Memory B cell (primary cell): Measurements from ENCODE around the gene ATM.

Experiments
- ATAC-seq: fragments of 150-1000 bp; cut with Tn5 transposase; 2 replicates; pipeline ENCODE4 v1.10.0; 2021; ENCODE audit warnings: low read depth, mild to moderate bottlenecking, moderate library complexity
- DNase-seq, 2 donors: peaks; one replicate each; pipeline ENCODE4 v3.0.0; 2022; ENCODE audit warnings: low spot score in 2 of 2
- H3K27ac Mint-ChIP-seq: one replicate; pipeline ENCODE4 v1.8.0; 2022; ENCODE audit warnings: mild to moderate bottlenecking, moderate library complexity, mixed read lengths
- H3K27me3 Mint-ChIP-seq: one replicate; pipeline ENCODE4 v1.8.0; 2022; ENCODE audit warnings: mixed read lengths
- H3K36me3 Mint-ChIP-seq: one replicate; pipeline ENCODE4 v1.8.0; 2022; ENCODE audit warnings: mild to moderate bottlenecking, mixed read lengths
- H3K4me1 Mint-ChIP-seq: one replicate; pipeline ENCODE4 v1.8.0; 2022; ENCODE audit warnings: mixed read lengths
- H3K4me3 Mint-ChIP-seq: one replicate; pipeline ENCODE4 v1.8.0; 2022; ENCODE audit warnings: mild to moderate bottlenecking, moderate library complexity, mixed read lengths
- H3K9me3 Mint-ChIP-seq: one replicate; pipeline ENCODE4 v1.8.0; 2022; ENCODE audit warnings: mixed read lengths

ATM gene

DNA sequence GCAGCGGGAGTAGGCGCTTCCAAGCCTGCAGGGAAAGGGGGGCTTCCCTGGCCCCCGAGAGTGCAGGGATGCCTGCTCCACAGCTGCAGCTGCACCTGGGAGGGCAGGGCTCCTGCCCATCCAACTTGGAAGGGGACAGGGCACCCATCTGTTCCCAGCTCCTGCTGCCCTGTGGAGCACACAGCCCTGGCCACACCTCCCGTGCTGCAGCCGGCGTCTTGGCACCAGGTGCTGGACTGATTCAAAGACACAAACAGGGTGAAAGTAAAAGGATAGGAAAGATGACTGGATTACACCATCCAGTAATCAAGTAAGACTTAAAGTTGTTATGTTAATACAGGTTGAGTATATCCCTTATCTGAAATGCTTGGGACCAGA lies 15.2 kb upstream of the ATM start:
- H3K27ac Mint-ChIP-seq, result no peak overlapping the region
- peaks cover 9% of the 10 kb centered on the region for H3K9me3 Mint-ChIP-seq
- H3K36me3 Mint-ChIP-seq, result peaks cover 51% of the 10 kb centered on the region
- H3K4me3 Mint-ChIP-seq, result no peak overlapping the region
- H3K4me1 Mint-ChIP-seq, result peaks cover 10% of the 10 kb centered on the region
- ATAC-seq (no peak), DNase-seq (no peak)
- no peaks in the 10 kb centered on the region for H3K27me3 Mint-ChIP-seq

DNA sequence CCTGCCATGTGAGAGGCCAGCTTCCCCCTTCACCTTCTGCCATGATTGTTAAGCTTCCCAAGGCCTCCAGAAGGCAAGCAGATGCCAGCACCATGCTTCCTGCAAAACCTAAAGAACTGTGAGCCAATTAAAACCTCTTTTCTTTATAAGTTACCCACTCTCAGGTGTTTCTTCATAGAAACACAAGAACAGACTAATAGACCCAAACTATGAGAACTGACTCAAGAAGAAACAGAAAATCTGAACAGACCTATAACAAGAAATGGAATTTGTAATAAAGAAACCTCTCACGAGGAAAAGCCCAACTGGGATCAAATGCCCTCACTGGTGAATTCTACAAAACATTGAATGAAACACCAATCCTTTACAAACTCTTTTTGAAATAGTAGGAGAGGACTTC lies 12.4 kb upstream of the ATM start:
- Mint-ChIP-seq H3K27me3 (no peaks in the 10 kb centered on the region), H3K36me3 (peaks cover 40% of the 10 kb centered on the region), H3K4me1 (peaks cover 14% of the 10 kb centered on the region), H3K27ac (peak overlapping the region; percentile 20), H3K4me3 (no peak overlapping the region), H3K9me3 (peaks cover 3% of the 10 kb centered on the region)
- ATAC-seq (no peak), DNase-seq (no peak)

- Mint-ChIP-seq H3K27me3 (no peaks in the 10 kb centered on the region), H3K36me3 (peaks cover 25% of the 10 kb centered on the region), H3K27ac (peak overlapping the region; percentile 67), H3K4me3 (no peak overlapping the region), H3K9me3 (no peaks in the 10 kb centered on the region), H3K4me1 (peaks cover 28% of the 10 kb centered on the region)
- ATAC-seq, result no peak
- DNase-seq, result no peak
These were observed 9.1 kb upstream of the ATM start for GRCh38 chr11:108213784-108214183.

GRCh38 chr11:108216988-108217387 lies 5.9 kb upstream of the ATM start:
- Mint-ChIP-seq H3K4me1 (peaks cover 52% of the 10 kb centered on the region), H3K9me3 (no peaks in the 10 kb centered on the region), H3K27me3 (no peaks in the 10 kb centered on the region), H3K4me3 (no peak overlapping the region), H3K36me3 (peaks cover 20% of the 10 kb centered on the region), H3K27ac (peak overlapping the region; percentile 55)
- ATAC-seq (no peak), DNase-seq (no peak)

GRCh38 chr11:108218455-108218854 lies 4.4 kb upstream of the ATM start:
- H3K36me3 Mint-ChIP-seq, result peaks cover 17% of the 10 kb centered on the region
- H3K4me1 Mint-ChIP-seq, result peaks cover 52% of the 10 kb centered on the region
- peak overlapping the region; percentile 51 for H3K27ac Mint-ChIP-seq
- no peak for ATAC-seq
- no peak overlapping the region for H3K4me3 Mint-ChIP-seq
- no peaks in the 10 kb centered on the region for H3K9me3 Mint-ChIP-seq
- no peaks in the 10 kb centered on the region for H3K27me3 Mint-ChIP-seq
- DNase-seq, result no peak

DNA sequence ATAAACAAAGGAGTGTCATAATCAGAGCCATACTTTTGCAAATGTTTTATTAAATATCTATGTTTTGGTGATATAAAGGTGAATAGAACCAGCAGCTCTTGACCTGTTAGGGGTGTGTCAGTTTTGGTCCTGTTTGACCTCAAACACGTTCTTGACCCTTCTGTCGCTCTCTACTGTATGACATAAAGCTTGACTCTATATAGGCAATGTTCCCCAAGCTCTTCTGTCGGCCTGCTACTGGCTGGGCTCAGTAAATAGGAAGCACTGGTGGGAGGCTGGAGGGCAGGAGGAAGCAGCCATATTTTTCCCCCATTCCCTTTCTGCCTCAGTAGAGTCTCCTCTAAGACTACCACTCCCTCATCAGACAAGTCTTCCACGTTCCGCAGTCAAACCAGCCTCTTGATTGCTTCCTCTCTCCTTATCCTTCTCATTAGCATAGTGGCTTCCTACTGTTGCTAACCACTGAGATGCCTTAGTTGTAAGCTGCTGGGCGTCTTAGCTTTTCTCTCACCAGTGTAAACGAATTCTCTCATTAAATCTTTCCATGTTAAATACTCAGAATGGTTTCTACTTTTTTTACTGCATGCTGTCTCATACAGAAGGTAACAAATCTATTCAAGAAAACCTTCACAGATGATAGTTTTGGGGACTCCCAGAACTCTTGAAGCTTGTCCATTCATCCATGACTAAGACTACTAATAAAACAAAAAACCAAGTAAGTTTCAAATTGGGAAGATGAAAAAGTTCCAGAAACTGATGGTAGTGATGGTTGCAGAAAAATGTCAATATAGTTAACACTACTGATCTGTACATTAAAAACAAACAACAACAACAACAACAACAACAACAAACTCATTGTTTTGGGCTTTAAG lies 3.7 kb upstream of the ATM start:
- Mint-ChIP-seq H3K27me3 (no peaks in the 10 kb centered on the region), H3K9me3 (no peaks in the 10 kb centered on the region), H3K4me1 (peaks cover 49% of the 10 kb centered on the region), H3K27ac (peak overlapping the region; percentile 51), H3K36me3 (peaks cover 16% of the 10 kb centered on the region), H3K4me3 (peak overlapping the region; percentile 33)
- ATAC-seq (no peak), DNase-seq (no peak)

DNA sequence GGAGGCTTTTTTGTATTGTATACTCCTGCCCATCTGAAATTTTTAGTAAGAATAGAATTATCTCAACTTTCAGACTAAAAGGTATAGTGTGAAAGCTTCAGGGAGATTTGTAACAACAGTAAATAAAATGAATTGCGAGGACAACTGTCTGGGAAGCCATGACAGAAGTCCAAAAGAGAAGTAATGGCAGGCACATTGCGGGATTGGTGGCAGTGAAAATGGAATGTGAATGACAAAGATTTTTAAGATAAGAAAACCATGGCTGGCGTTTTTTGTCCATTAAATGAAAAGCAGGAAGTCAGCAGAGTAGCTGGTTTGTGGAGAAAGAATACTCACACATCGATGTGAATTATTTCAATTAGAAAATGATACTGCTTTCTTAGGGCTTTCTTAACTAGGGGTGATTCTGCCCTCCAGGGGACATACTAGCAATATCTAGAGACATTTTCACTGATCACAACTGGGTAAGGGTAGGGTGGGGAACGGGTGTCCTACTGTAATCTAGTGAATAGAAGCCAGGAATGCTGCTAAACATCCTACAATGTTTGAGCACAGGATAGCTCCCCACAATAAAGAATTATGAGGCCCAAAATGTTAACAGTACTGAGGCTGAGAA lies 2.0 kb upstream of the ATM start:
- peaks cover 41% of the 10 kb centered on the region for H3K4me1 Mint-ChIP-seq
- H3K4me3 Mint-ChIP-seq, result no peak overlapping the region
- ATAC-seq (no peak), DNase-seq (no peak)
- H3K27me3 Mint-ChIP-seq, result no peaks in the 10 kb centered on the region
- H3K36me3 Mint-ChIP-seq, result peaks cover 11% of the 10 kb centered on the region
- H3K9me3 Mint-ChIP-seq, result no peaks in the 10 kb centered on the region
- H3K27ac Mint-ChIP-seq, result no peak overlapping the region

- ATAC-seq (no peak), DNase-seq (no peak)
- peaks cover 43% of the 10 kb centered on the region for H3K4me1 Mint-ChIP-seq
- H3K36me3 Mint-ChIP-seq, result peaks cover 11% of the 10 kb centered on the region
- no peak overlapping the region for H3K4me3 Mint-ChIP-seq
- H3K9me3 Mint-ChIP-seq, result no peaks in the 10 kb centered on the region
- H3K27me3 Mint-ChIP-seq, result no peaks in the 10 kb centered on the region
- H3K27ac Mint-ChIP-seq, result no peak overlapping the region
These were observed 1.5 kb upstream of the ATM start for GRCh38 chr11:108221371-108221770.

DNA sequence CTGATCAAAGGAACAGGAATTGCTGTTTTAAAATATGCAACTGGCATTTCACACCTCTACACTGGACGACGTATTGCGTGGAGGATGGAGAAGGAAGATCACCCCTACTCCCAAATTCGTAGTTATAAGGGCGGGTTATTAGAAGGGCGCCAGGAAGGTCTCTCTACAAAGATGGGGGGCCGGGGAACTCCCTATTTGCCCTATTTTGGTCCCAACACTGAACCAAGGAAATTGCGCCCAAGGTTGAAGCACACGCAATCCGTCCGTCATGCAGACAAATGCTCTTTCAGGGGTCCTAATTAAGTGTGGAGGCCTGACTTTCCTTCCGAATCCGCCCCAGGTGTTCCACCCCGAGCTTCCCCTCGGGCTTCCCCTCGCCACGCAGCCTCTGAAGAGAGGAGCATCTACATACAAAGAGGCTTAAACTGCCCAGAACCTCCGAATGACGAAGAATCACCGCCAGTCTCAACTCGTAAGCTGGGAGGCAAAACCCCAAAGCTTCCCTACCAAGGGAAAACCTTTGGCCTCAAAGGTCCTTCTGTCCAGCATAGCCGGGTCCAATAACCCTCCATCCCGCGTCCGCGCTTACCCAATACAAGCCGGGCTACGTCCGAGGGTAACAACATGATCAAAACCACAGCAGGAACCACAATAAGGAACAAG lies 825 bp upstream of the ATM start:
- Mint-ChIP-seq H3K36me3 (peaks cover 11% of the 10 kb centered on the region), H3K27me3 (no peaks in the 10 kb centered on the region), H3K4me3 (no peak overlapping the region), H3K4me1 (peaks cover 45% of the 10 kb centered on the region), H3K27ac (no peak overlapping the region), H3K9me3 (no peaks in the 10 kb centered on the region)
- DNase-seq (no peak), ATAC-seq (peak; percentile 21)

DNA sequence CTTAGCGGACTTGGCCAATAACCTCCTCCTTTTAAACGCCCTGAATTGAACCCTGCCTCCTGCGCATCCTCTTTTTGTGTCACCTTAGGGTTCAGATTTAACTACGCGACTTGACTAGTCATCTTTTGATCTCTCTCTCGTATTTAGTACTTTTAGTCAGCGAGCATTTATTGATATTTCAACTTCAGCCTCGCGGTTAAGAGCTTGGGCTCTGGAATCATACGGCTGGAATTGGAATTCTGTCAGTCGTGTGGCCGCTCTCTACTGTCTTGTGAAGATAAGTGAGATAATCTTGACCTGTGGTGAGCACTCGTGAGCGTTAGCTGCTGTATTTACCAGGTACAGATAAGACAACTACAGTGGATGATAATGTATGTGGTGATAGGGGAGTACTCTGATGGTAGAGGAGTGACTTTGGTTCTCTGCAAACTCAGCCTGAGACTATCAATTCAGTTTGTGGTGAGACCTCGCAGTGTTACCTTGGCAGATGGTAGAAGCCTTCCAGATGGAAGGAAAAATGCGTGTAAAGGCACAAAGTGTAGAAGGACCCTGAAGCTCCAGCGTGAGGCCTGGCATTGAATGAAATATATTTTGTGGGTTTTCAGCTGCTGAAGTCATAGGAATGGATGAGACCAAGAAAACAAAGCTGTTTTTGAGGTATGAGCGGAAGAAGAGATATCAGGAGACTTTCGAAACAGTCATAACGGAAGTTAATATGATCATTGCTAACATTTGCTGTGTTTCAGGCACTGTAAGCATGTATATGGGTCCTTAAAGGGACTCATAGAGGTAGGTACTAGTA lies 682 bp downstream of the ATM start:
- no peak overlapping the region for H3K27ac Mint-ChIP-seq
- no peak overlapping the region for H3K4me3 Mint-ChIP-seq
- ATAC-seq (no peak), DNase-seq (peak in 1 of 2 donors; percentile 27)
- no peaks in the 10 kb centered on the region for H3K27me3 Mint-ChIP-seq
- H3K4me1 Mint-ChIP-seq, result peaks cover 42% of the 10 kb centered on the region
- H3K9me3 Mint-ChIP-seq, result no peaks in the 10 kb centered on the region
- H3K36me3 Mint-ChIP-seq, result peaks cover 11% of the 10 kb centered on the region

DNA sequence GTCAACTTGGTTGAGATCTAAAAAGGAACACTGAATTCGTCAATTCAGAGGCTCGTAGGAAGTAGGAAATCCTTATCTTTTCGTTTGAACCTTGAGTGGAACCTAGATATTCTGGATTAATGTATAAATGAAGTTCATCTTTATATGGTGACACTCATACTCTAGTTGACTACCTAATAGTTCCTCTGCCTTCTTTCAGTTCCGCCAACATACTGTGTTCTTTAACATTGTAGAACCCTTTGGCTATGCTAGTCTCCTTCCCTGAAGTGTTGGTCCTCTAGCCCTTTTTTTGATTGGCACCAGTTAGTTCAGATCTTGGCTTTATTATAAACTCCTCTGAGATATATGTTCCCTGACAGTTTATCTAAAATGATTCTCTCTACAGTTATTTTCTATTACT lies 1.5 kb downstream of the ATM start:
- no peaks in the 10 kb centered on the region for H3K9me3 Mint-ChIP-seq
- peaks cover 38% of the 10 kb centered on the region for H3K4me1 Mint-ChIP-seq
- ATAC-seq (no peak), DNase-seq (no peak)
- no peak overlapping the region for H3K27ac Mint-ChIP-seq
- no peak overlapping the region for H3K4me3 Mint-ChIP-seq
- H3K27me3 Mint-ChIP-seq, result no peaks in the 10 kb centered on the region
- peaks cover 10% of the 10 kb centered on the region for H3K36me3 Mint-ChIP-seq

DNA sequence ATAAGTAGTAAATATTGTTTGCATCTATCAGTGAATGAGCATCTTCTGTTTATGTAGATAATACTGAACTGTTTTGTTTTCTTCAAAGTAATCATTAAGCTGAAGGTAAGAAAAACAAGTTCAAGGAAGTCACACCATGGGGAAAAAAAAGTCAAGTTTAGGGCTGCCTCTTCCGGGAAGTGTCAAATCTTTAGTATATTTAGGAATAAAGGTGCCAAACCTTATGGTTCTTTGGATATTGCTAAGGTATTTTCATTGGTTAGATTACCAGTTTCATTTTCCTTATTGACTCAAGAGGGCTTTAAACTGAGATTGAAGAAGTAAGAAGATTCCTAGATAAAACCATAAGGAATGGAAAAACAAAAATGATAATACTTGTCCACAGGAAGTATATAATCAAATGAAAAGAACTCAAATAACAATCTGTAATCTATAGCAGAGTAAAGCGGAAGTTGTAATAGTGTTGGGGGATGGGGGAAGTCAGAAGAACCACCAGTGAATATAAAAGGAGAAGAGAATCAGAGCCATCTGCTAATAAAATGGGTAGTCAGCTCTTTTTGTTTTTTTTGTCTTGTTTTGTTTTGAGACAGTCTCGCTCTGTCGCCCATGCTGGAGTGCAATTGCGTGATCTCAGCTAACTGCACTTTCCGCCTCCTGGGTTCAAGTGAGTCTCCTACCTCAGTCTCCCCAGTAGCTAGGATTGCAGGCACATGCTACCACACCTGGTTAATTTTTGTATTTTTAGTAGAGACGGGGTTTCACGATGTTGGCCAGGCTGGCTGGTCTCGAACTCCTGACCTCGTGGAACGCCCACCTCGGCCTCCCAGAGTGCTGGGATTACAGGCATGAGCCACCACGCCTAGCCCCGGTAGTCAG lies 2.3 kb downstream of the ATM start:
- peak; percentile 43 to 65 for DNase-seq
- Mint-ChIP-seq H3K9me3 (no peaks in the 10 kb centered on the region), H3K27ac (no peak overlapping the region)

DNA sequence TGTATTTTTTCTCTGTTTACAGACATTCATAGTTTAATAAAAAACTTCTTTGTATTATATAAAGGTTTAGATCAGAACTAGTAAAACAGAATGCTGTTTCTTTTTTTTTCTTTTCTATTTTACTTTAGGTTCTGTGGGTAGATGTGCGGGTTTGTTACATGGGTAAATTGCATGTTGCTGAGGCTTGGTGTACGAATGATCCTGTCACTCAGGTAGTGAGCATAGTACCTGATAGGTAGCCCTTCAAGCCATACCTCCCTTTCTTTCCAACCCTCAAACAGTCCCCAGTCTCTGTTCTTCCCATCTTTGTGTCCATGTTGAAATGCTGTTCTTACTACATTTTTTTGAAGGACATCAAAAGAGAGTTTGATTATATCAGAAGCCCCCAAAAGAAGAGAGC lies 3.2 kb downstream of the ATM start:
- Mint-ChIP-seq H3K27ac (no peak overlapping the region), H3K9me3 (no peaks in the 10 kb centered on the region), H3K27me3 (no peaks in the 10 kb centered on the region), H3K36me3 (peaks cover 11% of the 10 kb centered on the region), H3K4me1 (peaks cover 24% of the 10 kb centered on the region), H3K4me3 (peak overlapping the region; percentile 69)
- no peak for ATAC-seq
- no peak for DNase-seq

More for the DNA sequence above, 2.3 kb downstream of the ATM start:
- Mint-ChIP-seq H3K4me1 (peaks cover 33% of the 10 kb centered on the region), H3K36me3 (peaks cover 8% of the 10 kb centered on the region), H3K4me3 (no peak overlapping the region), H3K27me3 (no peaks in the 10 kb centered on the region)
- peak; percentile 25 for ATAC-seq
